Measurements from ENCODE around the gene TUFM. TPM values are rescaled to one million over a fixed set of nuclear protein-coding genes. Genes with fewer than 3 reads are reported as not detected.

The TUFM gene
- total RNA-seq, 4 donors from 2014 or later: 83.0 to 121 (median 107) TPM

DNA sequence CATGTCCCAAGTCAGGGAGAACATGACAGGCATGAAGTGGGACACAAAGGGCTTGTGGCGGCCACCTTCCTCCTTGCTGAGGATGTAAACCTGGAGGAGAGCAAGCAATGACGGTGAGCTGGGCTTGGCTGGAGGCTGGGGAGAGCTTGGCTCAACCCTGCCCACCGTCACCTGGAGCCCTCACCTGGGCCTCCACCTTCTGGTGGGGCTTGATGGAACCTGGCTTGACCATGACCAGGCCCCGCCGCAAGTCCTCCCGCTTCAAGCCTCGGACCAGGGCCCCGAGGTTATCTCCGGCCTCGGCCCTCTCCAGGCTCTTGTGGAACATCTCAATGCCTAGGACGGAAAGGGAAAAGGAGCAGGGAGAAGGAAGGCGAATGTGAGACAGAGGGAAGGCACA is 2.4 kb downstream of the TUFM start:
- 96% methylated on average over 12 of the region's 12 CpGs for WGBS
- Histone ChIP-seq H3K36me3 (peaks cover 44% of the 10 kb centered on the region), H3K27ac (no peak overlapping the region), H3K4me3 (no peak overlapping the region), H3K27me3 (no peaks in the 10 kb centered on the region), H3K9me3 (no peaks in the 10 kb centered on the region), H3K4me1 (peaks cover 22% of the 10 kb centered on the region)
- DNase-seq (ENCODE audit: low spot score in 2 of 2): no peak
- no peak for TF ChIP-seq POLR2A (IDR thresholded peaks at IDR 0.05)
- no peak for TF ChIP-seq EP300 (IDR thresholded peaks at IDR 0.05)
- TF ChIP-seq POLR2AphosphoS5 (IDR thresholded peaks at IDR 0.05): no peak
- TF ChIP-seq CTCF (IDR thresholded peaks at IDR 0.05): no peak

DNA sequence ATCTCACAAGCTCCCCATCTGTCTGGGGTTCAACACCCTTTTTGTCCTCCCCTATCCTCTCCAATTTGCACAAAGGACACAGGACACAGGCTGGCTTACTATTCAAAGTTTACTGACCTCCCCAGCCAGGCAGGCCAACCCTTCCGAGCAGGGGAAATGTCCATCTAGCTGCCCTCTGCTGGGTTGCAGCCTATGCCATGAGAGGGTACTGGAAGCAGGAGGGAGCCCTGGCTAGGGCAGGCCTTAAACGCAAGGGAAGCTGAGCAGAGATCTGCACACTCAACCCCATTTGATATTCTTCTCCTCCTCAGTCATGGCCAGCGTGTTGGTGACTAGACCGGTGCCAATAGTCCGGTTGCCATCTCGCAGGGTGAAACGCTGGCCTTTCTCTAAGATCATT is 3.5 kb downstream of the TUFM start:
- WGBS: 89% methylated on average over 7 of the region's 7 CpGs
- Histone ChIP-seq H3K27me3 (no peaks in the 10 kb centered on the region), H3K36me3 (peaks cover 45% of the 10 kb centered on the region), H3K27ac (no peak overlapping the region), H3K9me3 (no peaks in the 10 kb centered on the region), H3K4me3 (no peak overlapping the region), H3K4me1 (peaks cover 22% of the 10 kb centered on the region)
- TF ChIP-seq EP300 (IDR thresholded peaks at IDR 0.05) (no peak), POLR2A (IDR thresholded peaks at IDR 0.05) (no peak), CTCF (IDR thresholded peaks at IDR 0.05) (no peak), POLR2AphosphoS5 (IDR thresholded peaks at IDR 0.05) (no peak)
- DNase-seq (ENCODE audit: low spot score in 2 of 2): no peak

- DNase-seq (ENCODE audit: low spot score in 2 of 2): no peak
- Histone ChIP-seq H3K36me3 (peaks cover 71% of the 10 kb centered on the region), H3K9me3 (no peaks in the 10 kb centered on the region), H3K4me1 (peaks cover 4% of the 10 kb centered on the region), H3K4me3 (no peak overlapping the region), H3K27me3 (no peaks in the 10 kb centered on the region), H3K27ac (no peak overlapping the region)
- TF ChIP-seq CTCF (IDR thresholded peaks at IDR 0.05) (no peak), POLR2A (IDR thresholded peaks at IDR 0.05) (no peak)
- 44% methylated on average over 1 of the region's 1 CpG for WGBS
Observed at GRCh38 chr16:28839899-28840298, 6.2 kb downstream of the TUFM start.

- peaks cover 3% of the 10 kb centered on the region for H3K4me1 ChIP-seq
- no peaks in the 10 kb centered on the region for H3K27me3 ChIP-seq
- H3K9me3 ChIP-seq: no peaks in the 10 kb centered on the region
- TF ChIP-seq CTCF (IDR thresholded peaks at IDR 0.05) (no peak), EP300 (IDR thresholded peaks at IDR 0.05) (no peak), POLR2AphosphoS5 (IDR thresholded peaks at IDR 0.05) (no peak), POLR2A (IDR thresholded peaks at IDR 0.05) (no peak)
- H3K4me3 ChIP-seq: no peak overlapping the region
- no peak for DNase-seq (ENCODE audit: low spot score in 2 of 2)
- 93% methylated on average over 14 of the region's 14 CpGs for WGBS
- no peak overlapping the region for H3K27ac ChIP-seq
- peaks cover 71% of the 10 kb centered on the region for H3K36me3 ChIP-seq
Observed at GRCh38 chr16:28839004-28839639, 7.0 kb downstream of the TUFM start.

DNA sequence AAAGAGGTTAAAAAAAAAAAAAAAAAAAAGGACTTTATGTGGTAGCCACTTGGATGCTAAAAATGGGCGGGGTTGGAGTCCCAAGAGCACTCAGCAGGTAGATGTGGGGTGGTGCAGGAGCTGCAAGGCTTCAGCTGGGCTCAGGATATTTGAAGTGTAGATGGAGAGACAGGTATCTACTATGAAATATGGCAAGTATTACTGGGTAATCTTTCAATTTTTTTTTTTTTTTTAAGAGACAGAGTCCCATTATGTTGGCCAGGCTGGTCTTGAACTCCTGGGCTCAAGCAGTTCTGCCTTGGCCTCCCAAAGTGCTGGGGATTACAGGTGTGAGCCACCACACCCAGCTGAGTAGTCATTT is 7.6 kb downstream of the TUFM start:
- DNase-seq (ENCODE audit: low spot score in 2 of 2): no peak
- H3K36me3 ChIP-seq: peaks cover 71% of the 10 kb centered on the region
- no peak overlapping the region for H3K27ac ChIP-seq
- WGBS: 97% methylated on average over 1 of the region's 1 CpG
- peaks cover 3% of the 10 kb centered on the region for H3K4me1 ChIP-seq
- H3K9me3 ChIP-seq: no peaks in the 10 kb centered on the region
- TF ChIP-seq POLR2AphosphoS5 (IDR thresholded peaks at IDR 0.05) (no peak), EP300 (IDR thresholded peaks at IDR 0.05) (no peak), POLR2A (IDR thresholded peaks at IDR 0.05) (no peak), CTCF (IDR thresholded peaks at IDR 0.05) (no peak)
- no peaks in the 10 kb centered on the region for H3K27me3 ChIP-seq
- no peak overlapping the region for H3K4me3 ChIP-seq

All from suprapubic skin (tissue), 4 donors.